SK-N-SH (cell line): ENCODE data around the gene SH3PXD2B. TPM values are rescaled to one million over a fixed set of nuclear protein-coding genes. Genes with fewer than 3 reads are reported as not detected.

Experiments
- CTCF ChIA-PET: fragments of 300-600, 350-600 bp; formaldehyde crosslinking; extraction: SDS; loops from one replicate; lab custom pipeline; 2021; lab: Yijun Ruan, JAX
- POLR2A ChIA-PET: fragments of 350-600 bp; sonication (Branson Sonifier 250); formaldehyde crosslinking; extraction: SDS; loops from one replicate; lab custom pipeline; 2020; ENCODE audit warnings: antibody characterized with exemption, inconsistent platforms; lab: Yijun Ruan, JAX
- DNase-seq: peaks from one replicate; pipeline ENCODE4 v3.0.0; 2012
- H2AFZ ChIP-seq: fragments of 200-600 bp; sonication (generic); 2 replicates; pipeline ENCODE4 v1.8.1; 2016; ENCODE audit warnings: antibody characterized with exemption, mild to moderate bottlenecking, low read depth
- H3F3A ChIP-seq: fragments of 200-600 bp; sonication (generic); replicated peaks from 2 replicates; pipeline ENCODE3; 2016; ENCODE audit warnings: antibody characterized with exemption, mild to moderate bottlenecking; ENCODE audit not compliant: insufficient read depth
- H3K27ac ChIP-seq, 2 experiments: fragments of 200-500 bp in 1 of 2; fragments of 200-600 bp in 1 of 2; sonication (Bioruptor generic) in 1 of 2; sonication (generic), shearing (Covaris generic) in 1 of 2; 2 replicates each; pipeline versions ENCODE4 v1.5.1 to v1.6.1; 2014 to 2016; ENCODE audit warnings: low read depth in 2 of 2, inconsistent platforms in 1 of 2, low read length in 1 of 2, mild to moderate bottlenecking in 1 of 2, mixed read lengths in 1 of 2
- H3K27me3 ChIP-seq: fragments of 200-600 bp; sonication (generic), shearing (Covaris generic); 2 replicates; pipeline ENCODE4 v1.6.1; 2016; ENCODE audit warnings: mixed run types; ENCODE audit not compliant: insufficient read depth
- H3K36me3 ChIP-seq, 2 experiments: fragments of 200-500 bp in 1 of 2; fragments of 200-600 bp in 1 of 2; sonication (Bioruptor generic) in 1 of 2; sonication (generic) in 1 of 2; replicated peaks in 1 of 2; 2 replicates each; pipeline versions ENCODE3 to v1.5.1; 2014 to 2016; ENCODE audit warnings: low read length in 1 of 2, mild to moderate bottlenecking in 1 of 2; ENCODE audit not compliant: insufficient read depth in 2 of 2, control insufficient read depth in 1 of 2
- H3K4me1 ChIP-seq, 2 experiments: fragments of 200-500 bp in 1 of 2; fragments of 200-600 bp in 1 of 2; sonication (Bioruptor generic) in 1 of 2; sonication (generic), shearing (Covaris generic) in 1 of 2; 2 replicates each; pipeline versions ENCODE4 v1.5.1 to v1.6.1; 2014 to 2016; ENCODE audit warnings: low read depth in 1 of 2, low read length in 1 of 2, mixed run types in 1 of 2; ENCODE audit not compliant: insufficient read depth in 2 of 2, control insufficient read depth in 1 of 2
- H3K4me2 ChIP-seq: fragments of 200-600 bp; sonication (generic), shearing (Covaris generic); 2 replicates; pipeline ENCODE4 v1.6.1; 2017; ENCODE audit warnings: mixed run types
- H3K4me3 ChIP-seq, 2 experiments: fragments of 200-500 bp in 1 of 2; fragments of 200-600 bp in 1 of 2; sonication (Bioruptor generic) in 1 of 2; sonication (generic), shearing (Covaris generic) in 1 of 2; 2 replicates each; pipeline versions ENCODE4 v1.5.1 to v1.8.1; 2014 to 2016; ENCODE audit warnings: low read depth in 2 of 2, inconsistent platforms in 1 of 2, low read length in 1 of 2, mild to moderate bottlenecking in 1 of 2, mixed read lengths in 1 of 2, moderate library complexity in 1 of 2
- H3K79me2 ChIP-seq: fragments of 200-600 bp; sonication (generic); 2 replicates; pipeline ENCODE4 v1.8.1; 2017; ENCODE audit warnings: mild to moderate bottlenecking; ENCODE audit not compliant: insufficient read depth
- H3K9ac ChIP-seq: fragments of 200-600 bp; sonication (generic); 2 replicates; pipeline ENCODE4 v1.6.1; 2017; ENCODE audit warnings: mixed run types
- H3K9me2 ChIP-seq: fragments of 200-600 bp; sonication (generic); 2 replicates; pipeline ENCODE4 v1.6.1; 2017; ENCODE audit warnings: mixed run types
- H3K9me3 ChIP-seq: fragments of 200-600 bp; sonication (generic); 2 replicates; pipeline ENCODE4 v1.6.1; 2017; ENCODE audit warnings: mixed run types, mild to moderate bottlenecking, moderate library complexity
- H4K20me1 ChIP-seq: fragments of 200-600 bp; sonication (generic); 2 replicates; pipeline ENCODE4 v1.6.1; 2017; ENCODE audit warnings: mild to moderate bottlenecking, mixed run types; ENCODE audit not compliant: insufficient read depth
- EP300 ChIP-seq, 2 experiments: IDR thresholded peaks; 2 replicates each; pipeline versions ENCODE4 v1.4.0 to v1.6.1; 2012; ENCODE audit warnings: borderline replicate concordance in 1 of 2, low read depth in 1 of 2, low read length in 1 of 2
- EZH2phosphoT487 ChIP-seq: fragments of 200-600 bp; sonication (generic); IDR thresholded peaks from 2 replicates; pipeline ENCODE4 v1.6.1; 2017; ENCODE audit warnings: low read depth, mixed run types, mild to moderate bottlenecking, antibody characterized with exemption, moderate library complexity, borderline replicate concordance
- FOSL2 ChIP-seq: IDR thresholded peaks from 2 replicates; pipeline ENCODE4 v1.4.0; 2012; ENCODE audit warnings: low read depth, mild to moderate bottlenecking, moderate library complexity, borderline replicate concordance
- FOXJ3 ChIP-seq: sonication (generic); formaldehyde crosslinking; IDR thresholded peaks from 2 replicates; pipeline ENCODE4 v1.5.1; 2020; ENCODE audit warnings: mild to moderate bottlenecking, missing genetic modification reagents
- MEF2A ChIP-seq: IDR thresholded peaks from 2 replicates; pipeline ENCODE4 v1.4.0; 2012; ENCODE audit warnings: low read depth, borderline replicate concordance
- MXI1 ChIP-seq: IDR thresholded peaks from 2 replicates; pipeline ENCODE4 v1.6.1; 2012; ENCODE audit warnings: mild to moderate bottlenecking, low read depth, low read length, improper control_type of control experiment
- POLR2AphosphoS5 ChIP-seq: IDR thresholded peaks from 2 replicates; pipeline ENCODE4 v1.6.1; 2012; ENCODE audit warnings: low read depth, low read length
- RFX5 ChIP-seq: IDR thresholded peaks from 2 replicates; pipeline ENCODE4 v1.6.1; 2012; ENCODE audit warnings: mild to moderate bottlenecking, improper control_type of control experiment, low read length
- SIN3A ChIP-seq: IDR thresholded peaks from 2 replicates; pipeline ENCODE4 v1.6.1; 2012; ENCODE audit warnings: low read depth, mild to moderate bottlenecking, low read length, moderate library complexity, borderline replicate concordance
- WGBS: methylation state at CpG from one replicate; pipeline ENCODE4 v1.1.6; 2017; ENCODE audit warnings: low lambda C conversion rate; 5-methylcytosine and 5-hydroxymethylcytosine counted together
- polyA plus RNA-seq, 3 experiments: library from polyadenylated mRNA; depleted of rRNA; stranded (reverse); fragments of >200 nt; gene quantifications; 2 replicates each; pipeline ENCODE4 v1.2.3, GENCODE V29; 2012
- TF ChIP-seq, protein P1 (sequence below): IDR thresholded peaks from 2 replicates; pipeline ENCODE4 v1.4.0; 2012; ENCODE audit warnings: low read depth, borderline replicate concordance
- TF ChIP-seq, protein P2 (sequence below): fragments of 150-350 bp; IDR thresholded peaks from 2 replicates; pipeline ENCODE4 v1.6.1; 2017; ENCODE audit warnings: antibody characterized with exemption, low read length, low read depth, borderline replicate concordance
- TF ChIP-seq, protein P3 (sequence below): IDR thresholded peaks from 2 replicates; pipeline ENCODE4 v1.4.0; 2012; ENCODE audit warnings: low read depth
- TF ChIP-seq, protein P4 (sequence below): fragments of 200-600 bp; sonication (generic); IDR thresholded peaks from 2 replicates; pipeline ENCODE4 v1.6.1; 2017; ENCODE audit warnings: antibody characterized with exemption, mild to moderate bottlenecking, moderate library complexity
- TF ChIP-seq, protein P5 (sequence below): fragments of 150-350 bp; IDR thresholded peaks from 2 replicates; pipeline ENCODE4 v1.6.1; 2016; ENCODE audit warnings: mild to moderate bottlenecking, low read depth, low read length

SH3PXD2B gene
- polyA plus RNA-seq, 1 of the 3 experiments (the other 2 are of a cell fraction) = 15.0 TPM

DNA sequence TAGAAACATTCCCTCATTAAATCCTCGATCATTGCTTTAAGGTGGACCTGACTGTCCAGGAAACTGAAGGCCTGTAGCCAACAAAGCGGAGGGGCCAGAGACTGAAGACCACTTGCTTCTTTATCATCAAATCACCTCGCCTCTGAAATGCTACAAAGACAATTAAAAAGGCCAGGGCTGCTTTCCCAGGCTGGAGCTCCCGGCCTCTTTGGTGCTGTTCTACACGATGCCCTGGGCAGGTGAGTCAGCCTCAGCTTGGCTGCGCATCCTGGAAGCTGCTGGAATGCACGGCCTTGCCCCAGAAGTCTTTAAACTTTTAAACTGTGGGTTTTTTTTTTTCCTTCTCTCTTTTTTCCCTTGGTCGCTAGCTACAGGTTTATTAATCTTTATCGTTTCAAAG, 46.5 kb downstream of the SH3PXD2B start (continued):
- no peak for TF ChIP-seq EZH2phosphoT487

DNA sequence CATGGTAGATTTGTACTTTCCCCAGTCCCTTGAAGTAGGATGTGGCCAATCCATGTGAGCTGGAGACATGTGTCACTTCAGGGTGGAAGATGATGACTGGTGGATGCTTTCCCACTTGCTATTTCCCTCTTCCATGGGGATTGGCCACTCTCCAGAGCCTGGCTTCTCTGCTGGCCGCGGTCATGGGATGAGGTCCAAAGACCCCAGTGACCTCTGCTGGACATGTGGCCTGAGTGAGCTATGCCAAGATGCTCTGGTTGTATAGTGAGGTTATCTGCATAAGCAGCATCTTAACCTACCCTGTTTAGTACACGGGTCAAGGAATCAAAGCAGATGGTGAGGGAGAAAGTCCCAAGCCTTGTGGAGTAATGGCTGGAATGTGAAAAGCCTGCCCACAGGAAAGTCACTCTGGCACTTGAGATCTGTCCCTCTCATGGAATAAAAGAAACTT, 47.1 kb downstream of the SH3PXD2B start:
- H3K9me2 ChIP-seq = no peaks in the 10 kb centered on the region
- H3K79me2 ChIP-seq = peaks cover 24% of the 10 kb centered on the region
- H3K36me3 ChIP-seq = peaks cover 32 to 38% of the 10 kb centered on the region in 2 experiments
- DNase-seq = no peak
- no peak overlapping the region for H3K4me3 ChIP-seq
- no peaks in the 10 kb centered on the region for H3K9me3 ChIP-seq
- ChIA-PET POLR2A (no interaction called here), CTCF (interaction anchor here (3.6 kb wide), 1 partner anchor 45 kb away, joined by 19 read pairs; no protein-coding TSS in a partner anchor)
- H3F3A ChIP-seq = peaks cover 10% of the 10 kb centered on the region
- no peak overlapping the region for H2AFZ ChIP-seq
- H3K9ac ChIP-seq = no peak overlapping the region
- H3K4me2 ChIP-seq = no peak overlapping the region
- TF ChIP-seq MEF2A = no peak
- TF ChIP-seq RFX5 = peak; percentile 41; the same call in 1 of the 2 replicates
- TF ChIP-seq, protein P1, sequence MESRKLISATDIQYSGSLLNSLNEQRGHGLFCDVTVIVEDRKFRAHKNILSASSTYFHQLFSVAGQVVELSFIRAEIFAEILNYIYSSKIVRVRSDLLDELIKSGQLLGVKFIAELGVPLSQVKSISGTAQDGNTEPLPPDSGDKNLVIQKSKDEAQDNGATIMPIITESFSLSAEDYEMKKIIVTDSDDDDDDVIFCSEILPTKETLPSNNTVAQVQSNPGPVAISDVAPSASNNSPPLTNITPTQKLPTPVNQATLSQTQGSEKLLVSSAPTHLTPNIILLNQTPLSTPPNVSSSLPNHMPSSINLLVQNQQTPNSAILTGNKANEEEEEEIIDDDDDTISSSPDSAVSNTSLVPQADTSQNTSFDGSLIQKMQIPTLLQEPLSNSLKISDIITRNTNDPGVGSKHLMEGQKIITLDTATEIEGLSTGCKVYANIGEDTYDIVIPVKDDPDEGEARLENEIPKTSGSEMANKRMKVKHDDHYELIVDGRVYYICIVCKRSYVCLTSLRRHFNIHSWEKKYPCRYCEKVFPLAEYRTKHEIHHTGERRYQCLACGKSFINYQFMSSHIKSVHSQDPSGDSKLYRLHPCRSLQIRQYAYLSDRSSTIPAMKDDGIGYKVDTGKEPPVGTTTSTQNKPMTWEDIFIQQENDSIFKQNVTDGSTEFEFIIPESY = no peak
- TF ChIP-seq, all 33 proteins: peak for 1
- Histone ChIP-seq H3K4me1 (peaks cover 11 to 15% of the 10 kb centered on the region in 2 experiments; a peak in 2 of 4 replicates), H3K27me3 (no peaks in the 10 kb centered on the region), H4K20me1 (peaks cover 38% of the 10 kb centered on the region), H3K27ac (peak overlapping the region in 1 of 2 experiments; percentile 8; a peak in 2 of 4 replicates)
- WGBS = 82% methylated on average over 3 of the region's 3 CpGs

DNA sequence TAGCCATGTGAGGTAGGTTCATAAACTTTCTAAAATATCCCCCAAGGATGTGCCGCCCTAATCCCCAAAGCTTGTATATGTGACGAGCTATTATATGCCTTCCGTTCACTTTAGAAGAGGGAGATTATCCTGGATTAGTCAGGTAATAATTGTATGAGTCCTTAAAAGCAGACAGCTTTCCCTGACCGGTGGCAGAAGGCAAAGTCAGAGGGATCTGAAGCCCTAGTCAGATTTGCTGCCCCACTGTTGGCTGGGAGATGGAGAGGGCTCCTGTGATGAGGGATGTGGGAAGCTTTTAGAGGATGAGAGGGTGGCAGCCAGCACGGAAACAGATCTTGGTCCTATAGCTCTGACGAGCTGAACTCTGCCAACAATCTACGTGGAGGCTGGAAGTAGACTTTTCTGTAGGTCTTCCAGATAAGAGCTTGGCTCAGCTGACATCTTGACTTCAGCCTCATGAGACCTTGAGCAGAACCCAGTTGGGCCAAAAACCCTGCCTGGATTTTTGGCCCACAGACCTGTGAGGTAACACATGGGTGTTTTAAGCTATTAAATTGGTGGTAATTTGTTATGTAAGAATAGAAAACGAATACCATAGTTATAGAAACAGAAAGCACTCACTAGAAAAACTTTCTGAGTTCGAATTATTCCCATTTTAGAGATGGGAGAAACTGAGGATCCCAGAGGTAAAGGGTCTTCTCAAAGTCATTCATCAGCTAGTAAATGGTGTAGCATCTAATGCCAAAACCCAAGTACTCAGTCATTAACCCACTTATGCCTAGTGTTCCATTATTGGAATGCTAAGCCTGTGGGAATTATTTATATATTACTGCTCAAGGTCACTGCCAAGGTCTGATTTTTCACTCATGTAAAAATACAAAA, 48.9 kb downstream of the SH3PXD2B start:
- TF ChIP-seq EZH2phosphoT487 (no peak), FOSL2 (no peak), EP300 (IDR thresholded peaks at IDR 0.05; ENCODE audit: borderline replicate concordance in 1 of 2, low read depth in 1 of 2, low read length in 1 of 2) (no peak), POLR2AphosphoS5 (no peak), SIN3A (no peak), MXI1 (no peak), FOXJ3 (CRISPR knock-in tag) (no peak), RFX5 (no peak)
- TF ChIP-seq, protein P2, sequence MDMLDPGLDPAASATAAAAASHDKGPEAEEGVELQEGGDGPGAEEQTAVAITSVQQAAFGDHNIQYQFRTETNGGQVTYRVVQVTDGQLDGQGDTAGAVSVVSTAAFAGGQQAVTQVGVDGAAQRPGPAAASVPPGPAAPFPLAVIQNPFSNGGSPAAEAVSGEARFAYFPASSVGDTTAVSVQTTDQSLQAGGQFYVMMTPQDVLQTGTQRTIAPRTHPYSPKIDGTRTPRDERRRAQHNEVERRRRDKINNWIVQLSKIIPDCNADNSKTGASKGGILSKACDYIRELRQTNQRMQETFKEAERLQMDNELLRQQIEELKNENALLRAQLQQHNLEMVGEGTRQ = no peak
- TF ChIP-seq, protein P3, sequence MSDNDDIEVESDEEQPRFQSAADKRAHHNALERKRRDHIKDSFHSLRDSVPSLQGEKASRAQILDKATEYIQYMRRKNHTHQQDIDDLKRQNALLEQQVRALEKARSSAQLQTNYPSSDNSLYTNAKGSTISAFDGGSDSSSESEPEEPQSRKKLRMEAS = no peak
- TF ChIP-seq, protein P4, sequence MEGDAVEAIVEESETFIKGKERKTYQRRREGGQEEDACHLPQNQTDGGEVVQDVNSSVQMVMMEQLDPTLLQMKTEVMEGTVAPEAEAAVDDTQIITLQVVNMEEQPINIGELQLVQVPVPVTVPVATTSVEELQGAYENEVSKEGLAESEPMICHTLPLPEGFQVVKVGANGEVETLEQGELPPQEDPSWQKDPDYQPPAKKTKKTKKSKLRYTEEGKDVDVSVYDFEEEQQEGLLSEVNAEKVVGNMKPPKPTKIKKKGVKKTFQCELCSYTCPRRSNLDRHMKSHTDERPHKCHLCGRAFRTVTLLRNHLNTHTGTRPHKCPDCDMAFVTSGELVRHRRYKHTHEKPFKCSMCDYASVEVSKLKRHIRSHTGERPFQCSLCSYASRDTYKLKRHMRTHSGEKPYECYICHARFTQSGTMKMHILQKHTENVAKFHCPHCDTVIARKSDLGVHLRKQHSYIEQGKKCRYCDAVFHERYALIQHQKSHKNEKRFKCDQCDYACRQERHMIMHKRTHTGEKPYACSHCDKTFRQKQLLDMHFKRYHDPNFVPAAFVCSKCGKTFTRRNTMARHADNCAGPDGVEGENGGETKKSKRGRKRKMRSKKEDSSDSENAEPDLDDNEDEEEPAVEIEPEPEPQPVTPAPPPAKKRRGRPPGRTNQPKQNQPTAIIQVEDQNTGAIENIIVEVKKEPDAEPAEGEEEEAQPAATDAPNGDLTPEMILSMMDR = no peak
- TF ChIP-seq, protein P5, sequence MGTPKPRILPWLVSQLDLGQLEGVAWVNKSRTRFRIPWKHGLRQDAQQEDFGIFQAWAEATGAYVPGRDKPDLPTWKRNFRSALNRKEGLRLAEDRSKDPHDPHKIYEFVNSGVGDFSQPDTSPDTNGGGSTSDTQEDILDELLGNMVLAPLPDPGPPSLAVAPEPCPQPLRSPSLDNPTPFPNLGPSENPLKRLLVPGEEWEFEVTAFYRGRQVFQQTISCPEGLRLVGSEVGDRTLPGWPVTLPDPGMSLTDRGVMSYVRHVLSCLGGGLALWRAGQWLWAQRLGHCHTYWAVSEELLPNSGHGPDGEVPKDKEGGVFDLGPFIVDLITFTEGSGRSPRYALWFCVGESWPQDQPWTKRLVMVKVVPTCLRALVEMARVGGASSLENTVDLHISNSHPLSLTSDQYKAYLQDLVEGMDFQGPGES = no peak
- peaks cover 24% of the 10 kb centered on the region for H4K20me1 ChIP-seq
- no peak overlapping the region for H2AFZ ChIP-seq

More for the DNA sequence above, 48.9 kb downstream of the SH3PXD2B start:
- DNase-seq = no peak
- Histone ChIP-seq H3F3A (peaks cover 3% of the 10 kb centered on the region), H3K4me2 (no peak overlapping the region), H3K9me2 (no peaks in the 10 kb centered on the region), H3K36me3 (peaks cover 32 to 34% of the 10 kb centered on the region in 2 experiments), H3K4me1 (peaks cover 3 to 11% of the 10 kb centered on the region in 2 experiments; a peak in 1 of 4 replicates), H3K9ac (no peak overlapping the region), H3K4me3 (no peak overlapping the region), H3K9me3 (no peaks in the 10 kb centered on the region), H3K27me3 (no peaks in the 10 kb centered on the region), H3K27ac (no peak overlapping the region), H3K79me2 (peaks cover 17% of the 10 kb centered on the region)
- WGBS = 90% methylated on average over 9 of the region's 9 CpGs
- CTCF ChIA-PET = interaction anchor here (3.6 kb wide), 1 partner anchor 46 kb away, joined by 19 read pairs; no protein-coding TSS in a partner anchor
- POLR2A ChIA-PET = no interaction called here
